ENCODE data around the gene CNTNAP2.
A peak's percentile ranks its signal among the peaks of the same experiment; 100 is the strongest.

The CNTNAP2 gene

DNA sequence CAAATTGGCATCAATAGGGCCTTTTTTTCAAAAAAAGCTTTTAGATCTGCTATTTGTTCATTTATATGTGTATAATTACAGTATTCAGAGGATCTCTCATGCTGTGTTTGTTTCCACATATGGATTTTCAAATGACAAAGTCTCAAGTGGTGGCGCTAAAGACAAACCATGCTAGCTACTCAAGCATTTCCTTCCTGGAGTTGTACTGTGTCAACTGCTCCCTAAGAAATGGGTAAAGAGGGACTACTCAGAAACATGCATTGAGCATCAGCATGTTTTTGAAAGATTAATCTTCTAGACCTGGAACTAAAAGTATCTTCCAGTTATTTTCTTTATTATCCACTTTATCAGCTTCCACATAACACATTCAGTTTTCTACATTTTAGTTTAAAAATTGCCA, 12.7 kb downstream of the CNTNAP2 start:
- Histone ChIP-seq H3K27me3 (ENCODE audit: insufficient read depth, low read length, poor library complexity) (no peaks in the 10 kb centered on the region), H2BK5ac (ENCODE audit: low read length) (no peak overlapping the region), H3K79me1 (ENCODE audit: low read length) (no peaks in the 10 kb centered on the region), H3K36me3 (ENCODE audit: control insufficient read depth, insufficient read depth, low read length) (no peaks in the 10 kb centered on the region), H3K79me2 (ENCODE audit: control insufficient read depth, insufficient read depth, low read length) (no peaks in the 10 kb centered on the region), H3K4me3 (ENCODE audit: low read length) (no peak overlapping the region), H3K4ac (ENCODE audit: low read depth, low read length) (no peak overlapping the region), H3K4me1 (ENCODE audit: control insufficient read depth, low read depth, low read length) (no peaks in the 10 kb centered on the region), H3K18ac (ENCODE audit: low read length) (no peak overlapping the region), H2BK15ac (replicated peaks; ENCODE audit: low read depth) (no peak overlapping the region), H4K8ac (ENCODE audit: low read depth, low read length) (no peak overlapping the region), H4K5ac (ENCODE audit: low read length) (no peak overlapping the region), H2AK5ac (ENCODE audit: low read length) (no peak overlapping the region), H3K23ac (ENCODE audit: low read length) (no peak overlapping the region), H3K9ac (ENCODE audit: low read length) (no peak overlapping the region), H2BK120ac (ENCODE audit: low read depth, low read length) (no peak overlapping the region), H3K4me2 (ENCODE audit: low read length) (no peak overlapping the region), H3K27ac (ENCODE audit: low read depth, low read length) (no peak overlapping the region), H3K56ac (ENCODE audit: low read length) (no peak overlapping the region)
- peak; percentile 19 for DNase-seq
- no CpG with 5 or more reads among the region's 1 CpG for WGBS (ENCODE audit: extremely low coverage, insufficient coverage, low lambda C conversion rate)

DNA sequence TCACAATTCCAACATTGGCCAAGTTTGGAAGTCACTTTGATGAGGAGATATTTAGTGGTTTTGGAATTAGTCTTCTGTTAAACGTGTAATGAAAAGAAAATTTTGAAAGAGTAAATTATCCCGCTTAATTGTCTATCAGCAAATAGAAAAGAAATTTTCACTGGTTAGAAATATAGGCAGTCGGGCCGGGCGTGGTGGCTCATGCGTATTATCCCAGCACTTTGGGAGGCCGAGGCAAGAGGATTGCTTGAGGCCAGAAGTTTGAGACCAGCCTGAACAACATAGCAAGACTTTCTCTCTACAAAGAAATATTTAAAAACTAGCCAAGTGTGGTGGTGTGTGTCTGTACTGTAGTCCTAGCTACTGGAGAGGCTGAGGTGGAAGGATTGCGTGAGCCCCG, 13.4 kb downstream of the CNTNAP2 start:
- no peak overlapping the region for H3K9ac ChIP-seq (ENCODE audit: low read length)
- H3K4me2 ChIP-seq (ENCODE audit: low read length) = no peak overlapping the region
- no peaks in the 10 kb centered on the region for H3K4me1 ChIP-seq (ENCODE audit: control insufficient read depth, low read depth, low read length)
- H3K27me3 ChIP-seq (ENCODE audit: insufficient read depth, low read length, poor library complexity) = no peaks in the 10 kb centered on the region
- H3K4me3 ChIP-seq (ENCODE audit: low read length) = no peak overlapping the region
- H3K56ac ChIP-seq (ENCODE audit: low read length) = no peak overlapping the region
- no peaks in the 10 kb centered on the region for H3K36me3 ChIP-seq (ENCODE audit: control insufficient read depth, insufficient read depth, low read length)
- no peak overlapping the region for H3K18ac ChIP-seq (ENCODE audit: low read length)
- H3K79me2 ChIP-seq (ENCODE audit: control insufficient read depth, insufficient read depth, low read length) = no peaks in the 10 kb centered on the region
- no peak overlapping the region for H2BK5ac ChIP-seq (ENCODE audit: low read length)
- no peak overlapping the region for H3K27ac ChIP-seq (ENCODE audit: low read depth, low read length)
- no peak overlapping the region for H4K5ac ChIP-seq (ENCODE audit: low read length)
- H3K79me1 ChIP-seq (ENCODE audit: low read length) = no peaks in the 10 kb centered on the region
- H4K8ac ChIP-seq (ENCODE audit: low read depth, low read length) = no peak overlapping the region
- 100% methylated on average over 2 of the region's 9 CpGs for WGBS (ENCODE audit: extremely low coverage, insufficient coverage, low lambda C conversion rate)
- H2BK15ac ChIP-seq (replicated peaks; ENCODE audit: low read depth) = no peak overlapping the region
- no peak overlapping the region for H2AK5ac ChIP-seq (ENCODE audit: low read length)
- no peak overlapping the region for H3K23ac ChIP-seq (ENCODE audit: low read length)
- H3K4ac ChIP-seq (ENCODE audit: low read depth, low read length) = no peak overlapping the region
- H2BK120ac ChIP-seq (ENCODE audit: low read depth, low read length) = no peak overlapping the region
- DNase-seq = no peak

DNA sequence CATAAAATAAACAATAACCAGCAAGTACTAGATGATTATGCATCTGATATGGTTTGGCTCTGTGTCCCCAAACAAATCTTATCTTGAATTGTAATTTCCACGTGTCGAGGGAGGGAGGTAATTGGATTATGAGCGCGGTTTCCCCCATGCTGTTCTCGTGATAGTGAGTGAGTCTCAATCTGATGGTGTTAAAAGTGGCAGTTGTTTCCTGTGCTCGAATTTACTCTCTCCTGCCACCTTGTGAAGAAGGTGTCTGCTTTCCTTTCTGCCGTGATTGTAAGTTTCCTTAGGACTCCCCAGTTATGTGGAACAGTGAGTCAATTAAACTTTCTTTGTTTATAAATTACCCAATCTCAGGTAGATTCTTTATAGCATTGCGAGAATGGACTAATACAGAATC, 15.1 kb downstream of the CNTNAP2 start:
- Histone ChIP-seq H3K9ac (ENCODE audit: low read length) (no peak overlapping the region), H3K18ac (ENCODE audit: low read length) (no peak overlapping the region), H3K4ac (ENCODE audit: low read depth, low read length) (no peak overlapping the region), H3K36me3 (ENCODE audit: control insufficient read depth, insufficient read depth, low read length) (no peaks in the 10 kb centered on the region), H2BK120ac (ENCODE audit: low read depth, low read length) (no peak overlapping the region), H2AK5ac (ENCODE audit: low read length) (no peak overlapping the region), H3K27ac (ENCODE audit: low read depth, low read length) (no peak overlapping the region), H2BK15ac (replicated peaks; ENCODE audit: low read depth) (no peak overlapping the region), H2BK5ac (ENCODE audit: low read length) (no peak overlapping the region), H3K27me3 (ENCODE audit: insufficient read depth, low read length, poor library complexity) (no peaks in the 10 kb centered on the region), H3K4me1 (ENCODE audit: control insufficient read depth, low read depth, low read length) (no peaks in the 10 kb centered on the region), H3K4me3 (ENCODE audit: low read length) (no peak overlapping the region), H3K79me2 (ENCODE audit: control insufficient read depth, insufficient read depth, low read length) (no peaks in the 10 kb centered on the region), H4K8ac (ENCODE audit: low read depth, low read length) (no peak overlapping the region), H3K4me2 (ENCODE audit: low read length) (no peak overlapping the region), H3K23ac (ENCODE audit: low read length) (no peak overlapping the region), H3K79me1 (ENCODE audit: low read length) (no peaks in the 10 kb centered on the region), H3K56ac (ENCODE audit: low read length) (no peak overlapping the region), H4K5ac (ENCODE audit: low read length) (no peak overlapping the region)
- DNase-seq = peak; percentile 92
- no CpG with 5 or more reads among the region's 8 CpGs for WGBS (ENCODE audit: extremely low coverage, insufficient coverage, low lambda C conversion rate)

DNA sequence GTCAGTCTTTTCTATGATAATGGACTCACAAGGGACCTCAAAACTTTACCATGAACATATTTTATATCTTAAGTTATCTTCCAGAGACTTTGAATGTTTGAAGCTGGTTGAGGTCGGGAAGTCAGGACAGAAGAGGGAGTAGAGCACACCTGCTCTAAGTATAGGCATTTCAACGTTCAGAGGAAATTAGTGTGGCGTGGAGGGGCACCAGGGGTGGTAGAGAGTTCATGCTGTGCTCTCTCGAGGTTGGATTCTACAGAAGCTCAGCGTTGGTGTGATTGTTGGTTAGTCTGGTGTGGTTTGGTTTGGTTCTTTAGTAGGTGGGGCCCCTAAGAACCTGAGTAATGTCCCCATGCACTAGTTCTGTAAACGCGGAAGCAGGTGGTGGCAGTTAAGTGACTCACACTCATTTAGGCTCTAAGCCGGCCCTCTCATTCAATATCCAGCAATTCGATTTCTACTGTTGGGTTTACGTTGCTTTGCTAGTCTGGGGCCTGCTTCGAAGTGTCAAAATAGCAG, 19.8 kb downstream of the CNTNAP2 start:
- WGBS (ENCODE audit: extremely low coverage, insufficient coverage, low lambda C conversion rate) = no CpG with 5 or more reads among the region's 11 CpGs
- Histone ChIP-seq H2BK5ac (ENCODE audit: low read length) (no peak overlapping the region), H3K9ac (ENCODE audit: low read length) (no peak overlapping the region)

DNA sequence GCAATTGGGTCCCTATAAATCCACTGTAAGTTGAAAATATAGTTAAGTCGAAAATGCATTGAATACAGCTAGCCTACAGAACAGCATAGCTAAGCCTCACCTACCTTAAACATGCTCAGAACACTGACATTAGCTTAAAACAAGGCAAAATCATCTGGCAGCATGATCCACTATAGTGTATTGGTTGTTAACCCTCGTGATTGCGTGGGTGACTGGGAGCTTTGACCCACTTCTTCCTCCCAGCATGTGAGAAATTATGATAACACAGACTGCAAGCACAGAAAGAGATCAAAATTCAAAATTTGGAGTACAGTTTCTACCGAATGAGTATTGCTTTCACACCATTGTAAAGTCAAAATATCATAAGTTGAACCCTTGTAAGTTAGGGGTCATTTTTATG, 22.3 kb downstream of the CNTNAP2 start:
- no peaks in the 10 kb centered on the region for H3K27me3 ChIP-seq (ENCODE audit: insufficient read depth, low read length, poor library complexity)
- H3K36me3 ChIP-seq (ENCODE audit: control insufficient read depth, insufficient read depth, low read length) = no peaks in the 10 kb centered on the region
- H4K8ac ChIP-seq (ENCODE audit: low read depth, low read length) = no peak overlapping the region
- H3K4me3 ChIP-seq (ENCODE audit: low read length) = no peak overlapping the region
- H2AK5ac ChIP-seq (ENCODE audit: low read length) = no peak overlapping the region
- H2BK15ac ChIP-seq (replicated peaks; ENCODE audit: low read depth) = no peak overlapping the region
- H3K27ac ChIP-seq (ENCODE audit: low read depth, low read length) = no peak overlapping the region
- no peak overlapping the region for H3K4ac ChIP-seq (ENCODE audit: low read depth, low read length)
- H2BK120ac ChIP-seq (ENCODE audit: low read depth, low read length) = no peak overlapping the region
- H3K4me2 ChIP-seq (ENCODE audit: low read length) = no peak overlapping the region
- H3K79me2 ChIP-seq (ENCODE audit: control insufficient read depth, insufficient read depth, low read length) = no peaks in the 10 kb centered on the region
- no peak overlapping the region for H3K56ac ChIP-seq (ENCODE audit: low read length)
- no peak overlapping the region for H3K23ac ChIP-seq (ENCODE audit: low read length)
- no peak for DNase-seq
- no CpG with 5 or more reads among the region's 4 CpGs for WGBS (ENCODE audit: extremely low coverage, insufficient coverage, low lambda C conversion rate)
- no peak overlapping the region for H2BK5ac ChIP-seq (ENCODE audit: low read length)
- H3K18ac ChIP-seq (ENCODE audit: low read length) = no peak overlapping the region
- H3K4me1 ChIP-seq (ENCODE audit: control insufficient read depth, low read depth, low read length) = no peaks in the 10 kb centered on the region
- no peaks in the 10 kb centered on the region for H3K79me1 ChIP-seq (ENCODE audit: low read length)
- no peak overlapping the region for H3K9ac ChIP-seq (ENCODE audit: low read length)
- no peak overlapping the region for H4K5ac ChIP-seq (ENCODE audit: low read length)

More for the DNA sequence above, 19.8 kb downstream of the CNTNAP2 start:
- Histone ChIP-seq H2BK120ac (ENCODE audit: low read depth, low read length) (no peak overlapping the region), H3K27ac (ENCODE audit: low read depth, low read length) (no peak overlapping the region), H4K5ac (ENCODE audit: low read length) (no peak overlapping the region), H3K18ac (ENCODE audit: low read length) (no peak overlapping the region), H3K23ac (ENCODE audit: low read length) (no peak overlapping the region), H3K79me1 (ENCODE audit: low read length) (no peaks in the 10 kb centered on the region), H3K36me3 (ENCODE audit: control insufficient read depth, insufficient read depth, low read length) (no peaks in the 10 kb centered on the region), H3K27me3 (ENCODE audit: insufficient read depth, low read length, poor library complexity) (no peaks in the 10 kb centered on the region), H3K56ac (ENCODE audit: low read length) (no peak overlapping the region), H3K4ac (ENCODE audit: low read depth, low read length) (no peak overlapping the region), H2AK5ac (ENCODE audit: low read length) (no peak overlapping the region), H3K4me2 (ENCODE audit: low read length) (no peak overlapping the region), H4K8ac (ENCODE audit: low read depth, low read length) (no peak overlapping the region), H2BK15ac (replicated peaks; ENCODE audit: low read depth) (no peak overlapping the region), H3K79me2 (ENCODE audit: control insufficient read depth, insufficient read depth, low read length) (no peaks in the 10 kb centered on the region), H3K4me1 (ENCODE audit: control insufficient read depth, low read depth, low read length) (no peaks in the 10 kb centered on the region), H3K4me3 (ENCODE audit: low read length) (no peak overlapping the region)
- no peak for DNase-seq

- H2BK15ac ChIP-seq (replicated peaks; ENCODE audit: low read depth) = no peak overlapping the region
- no peak overlapping the region for H3K4me2 ChIP-seq (ENCODE audit: low read length)
- H3K4ac ChIP-seq (ENCODE audit: low read depth, low read length) = no peak overlapping the region
- no peaks in the 10 kb centered on the region for H3K4me1 ChIP-seq (ENCODE audit: control insufficient read depth, low read depth, low read length)
- H2BK5ac ChIP-seq (ENCODE audit: low read length) = no peak overlapping the region
- H2BK120ac ChIP-seq (ENCODE audit: low read depth, low read length) = no peak overlapping the region
- no peaks in the 10 kb centered on the region for H3K27me3 ChIP-seq (ENCODE audit: insufficient read depth, low read length, poor library complexity)
- H3K4me3 ChIP-seq (ENCODE audit: low read length) = no peak overlapping the region
- no peak overlapping the region for H4K5ac ChIP-seq (ENCODE audit: low read length)
- no peaks in the 10 kb centered on the region for H3K79me2 ChIP-seq (ENCODE audit: control insufficient read depth, insufficient read depth, low read length)
- H3K27ac ChIP-seq (ENCODE audit: low read depth, low read length) = no peak overlapping the region
- no peak for DNase-seq
- H3K9ac ChIP-seq (ENCODE audit: low read length) = no peak overlapping the region
- no peak overlapping the region for H3K18ac ChIP-seq (ENCODE audit: low read length)
- no peaks in the 10 kb centered on the region for H3K79me1 ChIP-seq (ENCODE audit: low read length)
- no peak overlapping the region for H4K8ac ChIP-seq (ENCODE audit: low read depth, low read length)
- WGBS (ENCODE audit: extremely low coverage, insufficient coverage, low lambda C conversion rate) = no CpG with 5 or more reads among the region's 6 CpGs
- no peak overlapping the region for H3K23ac ChIP-seq (ENCODE audit: low read length)
- no peak overlapping the region for H3K56ac ChIP-seq (ENCODE audit: low read length)
- no peak overlapping the region for H2AK5ac ChIP-seq (ENCODE audit: low read length)
- no peaks in the 10 kb centered on the region for H3K36me3 ChIP-seq (ENCODE audit: control insufficient read depth, insufficient read depth, low read length)
Observed at GRCh38 chr7:146146831-146147486, 30.4 kb downstream of the CNTNAP2 start.
